Metanephros (tissue), 1 donor: ENCODE results near the gene LSM6. TPM values are rescaled to one million over a fixed set of nuclear protein-coding genes. Genes with fewer than 3 reads are reported as not detected.

ENCODE experiments used
- total RNA-seq: library from RNA; depleted of rRNA; stranded (reverse); fragments of >200 nt; gene quantifications from one replicate; pipeline ENCODE4 v1.2.3, GENCODE V29; 2014

LSM6 gene
- 72.0 TPM for total RNA-seq

GRCh38 chr4:146175541-146176453, at the start of gene LSM6:
LSM6 (plus strand) TSS chr4:146175718; CDS start chr4:146182922, 7,204 bp downstream.

GRCh38 chr4:146214238-146214637, 38.7 kb downstream of the LSM6 start, which contains the start of gene REELD1:
REELD1 (plus strand) TSS chr4:146214538; CDS start chr4:146216953, 2,415 bp downstream.

Other genes with a start within 250 kb of the LSM6 start
- gene ZNF827, start 236.9 kb upstream of the LSM6 start, total RNA-seq: 27.3 TPM
- gene REELD1, start 38.8 kb downstream of the LSM6 start, total RNA-seq: 0.35 TPM